WERI-Rb-1 (cell line): ENCODE data around the gene WARS2.

Source experiments
- DNase-seq: peaks from one replicate; pipeline ENCODE4 v3.0.0-alpha.2; 2020
- H3K27ac ChIP-seq: fragments of 250-450 bp; sonication (Bioruptor Pico); 2 replicates; pipeline ENCODE4 v1.5.1; 2020; ENCODE audit warnings: mild to moderate bottlenecking, moderate library complexity
- H3K27me3 ChIP-seq: fragments of 250-450 bp; sonication (Bioruptor Pico); 2 replicates; pipeline ENCODE4 v1.5.1; 2021; ENCODE audit warnings: mild to moderate bottlenecking, low read depth, moderate library complexity; ENCODE audit not compliant: insufficient read depth, severe bottlenecking
- H3K36me3 ChIP-seq: fragments of 250-450 bp; sonication (Bioruptor Pico); 2 replicates; pipeline ENCODE4 v1.5.1; 2020; ENCODE audit warnings: mild to moderate bottlenecking, moderate library complexity
- H3K4me3 ChIP-seq: 2 replicates; pipeline ENCODE4 v1.5.1; 2011; ENCODE audit warnings: low read depth, mild to moderate bottlenecking, control low read depth, low read length
- H3K9me3 ChIP-seq: fragments of 250-450 bp; sonication (Bioruptor Pico); 2 replicates; pipeline ENCODE4 v1.5.1; 2021; ENCODE audit warnings: mild to moderate bottlenecking, moderate library complexity; ENCODE audit not compliant: severe bottlenecking
- TF ChIP-seq, protein P1 (sequence below): IDR thresholded peaks from 2 replicates; pipeline ENCODE4 v1.5.1; 2011; ENCODE audit warnings: low read depth, mild to moderate bottlenecking, control low read depth, inconsistent platforms, low read length

WARS2 gene

DNA sequence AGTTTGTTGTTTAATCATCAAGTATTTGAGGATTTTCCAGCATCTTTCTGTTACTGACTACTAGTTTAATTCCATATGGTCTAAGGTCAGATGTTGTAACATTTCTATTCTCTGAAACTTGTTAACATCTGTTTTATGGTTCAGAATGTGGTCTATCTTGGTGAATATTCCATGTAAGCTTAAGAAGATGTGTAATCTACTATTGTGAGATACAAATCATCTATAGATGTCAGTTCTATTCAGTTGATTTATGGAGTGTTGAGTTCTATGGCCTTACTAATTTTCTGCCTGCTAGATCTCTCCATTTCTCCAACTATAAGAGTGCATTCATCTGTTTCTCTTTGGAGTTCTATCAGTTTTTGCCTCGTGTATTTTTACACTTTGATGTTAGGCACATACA lies 31.5 kb downstream of the WARS2 start:
- no peak overlapping the region for H3K27ac ChIP-seq
- H3K4me3 ChIP-seq = no peak overlapping the region
- no peaks in the 10 kb centered on the region for H3K27me3 ChIP-seq
- no peak for DNase-seq
- TF ChIP-seq, protein P1, sequence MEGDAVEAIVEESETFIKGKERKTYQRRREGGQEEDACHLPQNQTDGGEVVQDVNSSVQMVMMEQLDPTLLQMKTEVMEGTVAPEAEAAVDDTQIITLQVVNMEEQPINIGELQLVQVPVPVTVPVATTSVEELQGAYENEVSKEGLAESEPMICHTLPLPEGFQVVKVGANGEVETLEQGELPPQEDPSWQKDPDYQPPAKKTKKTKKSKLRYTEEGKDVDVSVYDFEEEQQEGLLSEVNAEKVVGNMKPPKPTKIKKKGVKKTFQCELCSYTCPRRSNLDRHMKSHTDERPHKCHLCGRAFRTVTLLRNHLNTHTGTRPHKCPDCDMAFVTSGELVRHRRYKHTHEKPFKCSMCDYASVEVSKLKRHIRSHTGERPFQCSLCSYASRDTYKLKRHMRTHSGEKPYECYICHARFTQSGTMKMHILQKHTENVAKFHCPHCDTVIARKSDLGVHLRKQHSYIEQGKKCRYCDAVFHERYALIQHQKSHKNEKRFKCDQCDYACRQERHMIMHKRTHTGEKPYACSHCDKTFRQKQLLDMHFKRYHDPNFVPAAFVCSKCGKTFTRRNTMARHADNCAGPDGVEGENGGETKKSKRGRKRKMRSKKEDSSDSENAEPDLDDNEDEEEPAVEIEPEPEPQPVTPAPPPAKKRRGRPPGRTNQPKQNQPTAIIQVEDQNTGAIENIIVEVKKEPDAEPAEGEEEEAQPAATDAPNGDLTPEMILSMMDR = no peak
- H3K36me3 ChIP-seq = no peaks in the 10 kb centered on the region
- H3K9me3 ChIP-seq = no peaks in the 10 kb centered on the region

DNA sequence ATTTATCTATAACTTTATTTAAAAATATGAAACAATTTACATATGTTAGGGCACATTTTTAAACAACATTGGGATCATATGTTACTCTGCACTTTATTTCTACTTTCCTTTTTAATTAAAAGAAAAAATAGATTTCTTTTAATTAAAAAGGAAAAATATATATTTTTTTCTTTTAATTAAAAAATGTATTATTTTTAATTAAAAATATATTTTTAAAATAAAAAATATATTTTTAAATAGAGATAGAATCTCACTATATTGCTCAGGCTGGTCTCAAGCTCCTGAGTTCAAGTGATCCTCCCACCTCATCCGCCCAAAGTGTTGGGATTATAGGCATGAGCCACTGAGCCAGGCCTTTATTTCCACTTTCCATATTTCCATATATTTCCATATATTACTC lies 36.7 kb downstream of the WARS2 start:
- Histone ChIP-seq H3K27me3 (no peaks in the 10 kb centered on the region), H3K36me3 (no peaks in the 10 kb centered on the region), H3K4me3 (no peak overlapping the region), H3K27ac (no peak overlapping the region), H3K9me3 (no peaks in the 10 kb centered on the region)
- DNase-seq = no peak
- TF ChIP-seq, protein P1 = no peak

DNA sequence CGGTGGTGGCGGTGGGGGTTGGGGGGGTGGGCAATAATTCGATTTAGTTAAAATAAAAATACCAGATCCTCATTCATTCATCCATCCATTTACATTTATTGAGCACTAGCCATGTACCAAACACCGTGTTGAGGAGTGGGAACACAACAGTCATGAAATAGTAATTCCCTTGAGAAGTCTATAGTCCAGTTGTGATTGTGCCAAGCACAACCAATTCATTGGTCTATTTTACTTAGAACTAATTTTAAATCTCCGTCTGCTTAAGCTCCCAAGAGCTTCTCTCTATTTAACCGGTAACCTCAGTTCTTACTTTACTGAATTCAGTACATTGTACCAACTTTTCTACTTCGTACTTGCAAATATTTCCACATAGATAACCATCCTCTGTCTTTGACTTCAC lies 38.4 kb downstream of the WARS2 start:
- DNase-seq = no peak
- H3K27me3 ChIP-seq = no peaks in the 10 kb centered on the region
- no peaks in the 10 kb centered on the region for H3K36me3 ChIP-seq
- no peak overlapping the region for H3K27ac ChIP-seq
- TF ChIP-seq, protein P1 = no peak
- no peaks in the 10 kb centered on the region for H3K9me3 ChIP-seq
- H3K4me3 ChIP-seq = no peak overlapping the region

DNA sequence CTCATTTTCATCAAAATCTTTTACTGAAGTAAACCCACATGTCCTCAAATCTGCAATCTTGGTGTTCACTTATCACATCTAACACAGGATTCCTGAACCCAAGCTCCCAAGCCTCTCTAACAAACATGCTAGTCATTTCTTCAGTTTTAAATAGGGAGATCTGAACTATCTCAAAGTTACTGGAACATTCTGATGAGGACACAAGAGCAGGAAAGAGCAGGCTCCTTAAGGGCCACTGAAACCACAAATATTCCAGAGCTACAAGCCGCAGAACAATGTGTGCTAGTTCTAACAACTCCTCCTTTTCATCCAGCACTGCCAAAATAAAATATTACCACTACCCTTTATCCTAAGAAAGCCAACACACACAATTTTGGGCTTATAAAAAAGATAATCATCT lies 38.9 kb downstream of the WARS2 start:
- H3K4me3 ChIP-seq = no peak overlapping the region
- no peak for DNase-seq
- no peaks in the 10 kb centered on the region for H3K36me3 ChIP-seq
- H3K27me3 ChIP-seq = no peaks in the 10 kb centered on the region
- no peak overlapping the region for H3K27ac ChIP-seq
- H3K9me3 ChIP-seq = no peaks in the 10 kb centered on the region
- TF ChIP-seq, protein P1 = no peak

DNA sequence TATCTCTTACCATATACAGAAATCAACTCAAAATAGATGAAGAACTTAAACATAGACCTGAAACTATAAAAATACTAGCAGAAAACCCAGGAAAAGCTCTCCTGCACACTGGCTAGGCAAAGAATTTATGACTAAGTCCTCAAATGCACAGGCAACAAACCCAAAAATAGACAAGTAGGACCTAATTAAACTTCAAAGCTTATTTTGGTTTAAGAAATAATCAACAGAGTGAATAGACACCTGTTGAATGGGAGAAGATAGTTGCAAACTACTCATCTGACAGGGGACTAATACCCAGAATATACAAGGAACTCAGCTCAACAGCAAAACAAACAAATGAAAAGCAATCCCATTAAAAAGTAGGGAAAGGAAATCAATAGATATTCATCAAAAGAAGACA lies 40.7 kb downstream of the WARS2 start:
- no peaks in the 10 kb centered on the region for H3K36me3 ChIP-seq
- DNase-seq = no peak
- H3K9me3 ChIP-seq = no peaks in the 10 kb centered on the region
- H3K4me3 ChIP-seq = no peak overlapping the region
- no peaks in the 10 kb centered on the region for H3K27me3 ChIP-seq
- H3K27ac ChIP-seq = no peak overlapping the region
- TF ChIP-seq, protein P1 = no peak

DNA sequence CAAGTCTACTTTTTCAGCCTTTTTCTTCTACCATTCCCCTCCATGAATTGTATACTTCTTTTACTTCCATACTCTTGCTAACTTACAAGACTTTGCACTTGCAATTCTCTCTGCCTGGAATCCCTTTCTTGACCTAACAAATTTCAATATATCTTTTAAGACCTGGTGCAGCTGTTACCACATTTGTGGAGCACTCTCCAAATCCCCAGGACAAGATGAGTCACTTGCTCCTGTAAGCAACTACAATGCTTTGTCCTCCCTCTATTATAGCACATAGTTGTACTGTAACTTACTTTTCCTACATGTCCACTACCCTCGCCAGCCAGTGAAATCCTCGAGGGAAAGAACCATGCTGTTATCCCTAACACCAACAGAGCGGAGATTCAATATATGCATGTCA lies 43.1 kb downstream of the WARS2 start:
- no peaks in the 10 kb centered on the region for H3K27me3 ChIP-seq
- TF ChIP-seq, protein P1 = no peak
- H3K4me3 ChIP-seq = no peak overlapping the region
- H3K9me3 ChIP-seq = no peaks in the 10 kb centered on the region
- no peak for DNase-seq
- no peaks in the 10 kb centered on the region for H3K36me3 ChIP-seq
- H3K27ac ChIP-seq = no peak overlapping the region
